ENCODE results near the gene KRTAP26-1.

The KRTAP26-1 gene

DNA sequence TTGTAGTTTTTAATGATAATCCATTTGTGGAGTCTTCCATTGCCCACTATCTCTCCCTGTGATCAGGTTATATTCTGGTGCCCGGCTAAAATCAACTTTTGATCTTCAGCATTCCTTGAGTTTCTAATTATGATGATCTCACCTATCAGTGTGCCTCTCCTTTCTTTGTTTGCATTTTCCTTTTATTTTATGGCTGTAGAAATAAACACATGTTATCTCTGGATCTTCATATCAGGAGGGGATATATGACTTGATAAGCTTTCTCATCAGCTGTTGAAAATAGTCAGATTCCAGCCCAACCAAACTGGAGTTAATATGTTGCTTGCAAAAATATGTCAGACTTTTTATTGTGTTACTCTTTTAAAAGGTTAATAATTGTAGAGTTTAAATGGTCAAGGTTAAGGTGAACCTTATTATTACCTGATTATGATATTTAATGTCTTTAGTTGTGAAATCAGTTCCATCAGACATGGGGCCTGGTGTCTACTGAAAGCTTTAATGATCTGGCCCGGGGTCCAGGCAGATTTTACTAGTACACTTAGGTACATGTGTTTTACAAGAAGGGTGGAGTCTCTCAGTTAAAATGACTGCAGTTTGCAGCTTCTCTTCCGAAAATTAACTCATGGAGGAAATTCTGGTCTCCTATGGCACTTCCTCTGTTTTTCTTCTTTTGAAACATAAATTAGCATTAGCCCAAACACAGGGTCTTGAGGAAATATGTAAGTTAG, 50.1 kb downstream of the KRTAP26-1 start:
- no peak for FAIRE-seq
